PFSK-1 (cell line): ENCODE results near the gene BPIFB2.

Experiments used
- FOXP2 ChIP-seq: optimal IDR thresholded peaks from 2 replicates; pipeline ENCODE3; 2011; ENCODE audit warnings: borderline replicate concordance, control low read depth, inconsistent platforms; ENCODE audit not compliant: insufficient read depth; ENCODE audit errors: extremely low read length, extremely low read depth
- POLR2AphosphoS5 ChIP-seq: IDR thresholded peaks from 2 replicates; pipeline ENCODE4 v1.6.1; 2012; ENCODE audit warnings: low read depth, mild to moderate bottlenecking, control low read depth, low read length, moderate library complexity
- SIN3A ChIP-seq: IDR thresholded peaks from 2 replicates; pipeline ENCODE4 v1.6.1; 2012; ENCODE audit warnings: mild to moderate bottlenecking, low read length, moderate library complexity, borderline replicate concordance; ENCODE audit not compliant: insufficient read depth
- TAF1 ChIP-seq: IDR thresholded peaks from 2 replicates; pipeline ENCODE4 v1.6.1; 2012; ENCODE audit warnings: low read length, control low read depth, borderline replicate concordance; ENCODE audit not compliant: insufficient read depth
- TF ChIP-seq, protein P1 (sequence below), 2 experiments: IDR thresholded peaks; 2 replicates each; pipeline versions ENCODE4 v1.6.1 to v1.8.0; 2011 to 2012; ENCODE audit warnings: low read depth in 2 of 2, low read length in 2 of 2, control low read depth in 1 of 2, inconsistent platforms in 1 of 2, mild to moderate bottlenecking in 1 of 2, moderate library complexity in 1 of 2; ENCODE audit not compliant: insufficient read depth in 1 of 2

Gene BPIFB2

GRCh38 chr20:32997431-32997830, 10.1 kb upstream of the BPIFB2 start:
- TF ChIP-seq FOXP2, result no peak
- TF ChIP-seq SIN3A, result no peak
- TF ChIP-seq TAF1, result no peak
- no peak for TF ChIP-seq POLR2AphosphoS5
- TF ChIP-seq, protein P1, sequence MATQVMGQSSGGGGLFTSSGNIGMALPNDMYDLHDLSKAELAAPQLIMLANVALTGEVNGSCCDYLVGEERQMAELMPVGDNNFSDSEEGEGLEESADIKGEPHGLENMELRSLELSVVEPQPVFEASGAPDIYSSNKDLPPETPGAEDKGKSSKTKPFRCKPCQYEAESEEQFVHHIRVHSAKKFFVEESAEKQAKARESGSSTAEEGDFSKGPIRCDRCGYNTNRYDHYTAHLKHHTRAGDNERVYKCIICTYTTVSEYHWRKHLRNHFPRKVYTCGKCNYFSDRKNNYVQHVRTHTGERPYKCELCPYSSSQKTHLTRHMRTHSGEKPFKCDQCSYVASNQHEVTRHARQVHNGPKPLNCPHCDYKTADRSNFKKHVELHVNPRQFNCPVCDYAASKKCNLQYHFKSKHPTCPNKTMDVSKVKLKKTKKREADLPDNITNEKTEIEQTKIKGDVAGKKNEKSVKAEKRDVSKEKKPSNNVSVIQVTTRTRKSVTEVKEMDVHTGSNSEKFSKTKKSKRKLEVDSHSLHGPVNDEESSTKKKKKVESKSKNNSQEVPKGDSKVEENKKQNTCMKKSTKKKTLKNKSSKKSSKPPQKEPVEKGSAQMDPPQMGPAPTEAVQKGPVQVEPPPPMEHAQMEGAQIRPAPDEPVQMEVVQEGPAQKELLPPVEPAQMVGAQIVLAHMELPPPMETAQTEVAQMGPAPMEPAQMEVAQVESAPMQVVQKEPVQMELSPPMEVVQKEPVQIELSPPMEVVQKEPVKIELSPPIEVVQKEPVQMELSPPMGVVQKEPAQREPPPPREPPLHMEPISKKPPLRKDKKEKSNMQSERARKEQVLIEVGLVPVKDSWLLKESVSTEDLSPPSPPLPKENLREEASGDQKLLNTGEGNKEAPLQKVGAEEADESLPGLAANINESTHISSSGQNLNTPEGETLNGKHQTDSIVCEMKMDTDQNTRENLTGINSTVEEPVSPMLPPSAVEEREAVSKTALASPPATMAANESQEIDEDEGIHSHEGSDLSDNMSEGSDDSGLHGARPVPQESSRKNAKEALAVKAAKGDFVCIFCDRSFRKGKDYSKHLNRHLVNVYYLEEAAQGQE (IDR thresholded peaks at IDR 0.05; ENCODE audit: insufficient read depth in 1 of 2, low read depth in 2 of 2, low read length in 2 of 2), result no peak

DNA sequence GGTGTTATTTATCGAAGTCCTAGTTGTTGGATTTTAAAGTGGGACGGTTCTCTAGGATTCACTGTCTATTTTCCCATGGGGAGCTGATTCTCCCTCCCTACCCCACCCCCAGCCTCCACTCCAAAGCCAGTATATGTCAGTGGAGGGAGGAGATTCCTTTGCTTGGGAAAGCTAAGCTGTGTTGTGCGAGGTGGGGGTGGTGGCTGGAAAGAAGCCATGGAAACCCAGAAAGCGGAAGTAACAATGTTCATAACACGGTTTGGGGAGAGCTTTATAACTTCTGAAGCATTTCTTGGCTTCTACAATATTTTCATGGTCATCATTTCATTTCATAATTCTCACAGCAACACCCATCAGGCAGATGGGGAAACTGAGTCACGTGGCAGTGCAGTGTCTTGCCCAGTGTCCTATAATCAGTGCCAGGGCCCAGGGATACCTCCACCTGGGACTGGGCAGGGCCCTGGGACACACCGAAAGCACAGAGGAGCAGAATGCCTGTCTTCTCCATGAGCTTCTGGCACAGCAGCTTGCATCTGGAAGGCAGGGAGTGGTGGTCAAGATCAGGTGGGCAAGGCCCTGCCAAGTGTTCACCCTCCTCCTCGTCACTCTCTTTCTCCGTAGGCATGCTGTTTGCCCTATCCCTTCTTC, 7.8 kb upstream of the BPIFB2 start:
- TF ChIP-seq POLR2AphosphoS5, result no peak

DNA sequence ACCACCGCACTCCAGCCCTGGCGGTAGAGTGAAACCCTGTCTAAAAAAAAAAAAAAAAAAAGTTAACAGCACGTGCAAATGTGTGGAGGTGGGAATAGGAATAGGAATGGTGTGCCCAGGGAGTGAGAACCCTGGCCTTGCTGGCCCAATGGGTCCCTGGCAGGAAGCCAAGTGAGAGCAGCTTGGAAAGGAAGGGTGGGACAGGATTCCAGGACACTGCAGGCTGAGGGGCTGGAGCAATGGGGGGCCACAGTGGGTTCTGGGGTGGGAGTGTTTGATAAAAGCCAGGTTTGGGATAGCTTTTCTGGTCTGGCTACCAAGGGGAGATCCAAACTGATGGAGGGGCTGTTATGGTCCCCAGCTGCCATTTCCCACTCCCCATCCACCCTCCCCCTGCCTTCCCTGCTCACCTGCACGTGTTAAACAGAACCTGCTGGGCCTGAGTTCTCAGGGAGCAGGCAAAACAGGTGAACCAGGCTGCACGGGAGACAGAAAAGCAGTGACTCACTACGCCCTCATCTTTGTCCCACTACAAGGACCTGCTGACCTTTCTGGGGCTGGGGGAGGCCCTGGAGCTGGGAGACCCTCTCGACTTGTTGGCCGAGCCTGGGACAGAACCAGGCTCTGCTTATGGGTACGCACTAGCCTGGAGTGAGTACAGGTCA, 6.6 kb upstream of the BPIFB2 start:
- no peak for TF ChIP-seq SIN3A
- no peak for TF ChIP-seq FOXP2
- TF ChIP-seq, protein P1 (IDR thresholded peaks at IDR 0.05; ENCODE audit: insufficient read depth in 1 of 2, low read depth in 2 of 2, low read length in 2 of 2), result no peak
- TF ChIP-seq POLR2AphosphoS5, result no peak
- no peak for TF ChIP-seq TAF1

DNA sequence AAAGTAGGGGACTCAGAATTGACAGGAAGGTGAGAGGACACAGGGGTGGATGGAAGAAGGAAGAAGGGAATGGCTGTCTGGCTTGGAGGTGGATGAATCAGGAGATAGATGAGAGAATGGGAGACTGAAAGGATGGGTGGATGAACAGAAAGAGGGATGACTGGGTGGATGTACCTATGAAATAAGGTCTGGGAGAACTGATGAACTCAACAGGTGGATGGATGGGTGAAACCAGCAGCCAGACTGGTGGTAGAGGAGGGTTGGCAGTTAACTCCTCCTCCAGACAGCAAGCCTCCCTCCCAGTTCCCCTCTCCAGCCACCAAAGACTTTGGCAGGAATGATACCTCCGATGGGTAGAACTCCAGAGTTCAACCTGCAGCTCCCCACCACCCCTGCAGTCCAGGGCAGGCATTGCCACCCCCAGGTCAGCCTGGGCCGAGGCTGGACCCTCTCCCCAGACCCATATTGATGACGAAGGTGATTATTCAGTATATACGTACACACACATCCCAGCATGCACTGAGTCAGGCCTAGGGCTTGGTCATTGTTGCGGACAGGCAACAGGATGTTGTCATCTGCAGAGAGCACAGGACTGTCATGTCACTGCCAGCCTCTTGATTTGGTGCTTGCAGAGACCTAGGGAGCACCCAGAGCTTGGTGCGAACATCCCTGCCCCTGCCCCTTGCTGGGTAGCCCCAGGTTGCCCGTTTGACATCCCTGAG, 5.3 kb upstream of the BPIFB2 start:
- TF ChIP-seq, protein P1 (IDR thresholded peaks at IDR 0.05; ENCODE audit: insufficient read depth in 1 of 2, low read depth in 2 of 2, low read length in 2 of 2), result no peak
- TF ChIP-seq TAF1 (no peak), SIN3A (no peak), POLR2AphosphoS5 (no peak), FOXP2 (no peak)

DNA sequence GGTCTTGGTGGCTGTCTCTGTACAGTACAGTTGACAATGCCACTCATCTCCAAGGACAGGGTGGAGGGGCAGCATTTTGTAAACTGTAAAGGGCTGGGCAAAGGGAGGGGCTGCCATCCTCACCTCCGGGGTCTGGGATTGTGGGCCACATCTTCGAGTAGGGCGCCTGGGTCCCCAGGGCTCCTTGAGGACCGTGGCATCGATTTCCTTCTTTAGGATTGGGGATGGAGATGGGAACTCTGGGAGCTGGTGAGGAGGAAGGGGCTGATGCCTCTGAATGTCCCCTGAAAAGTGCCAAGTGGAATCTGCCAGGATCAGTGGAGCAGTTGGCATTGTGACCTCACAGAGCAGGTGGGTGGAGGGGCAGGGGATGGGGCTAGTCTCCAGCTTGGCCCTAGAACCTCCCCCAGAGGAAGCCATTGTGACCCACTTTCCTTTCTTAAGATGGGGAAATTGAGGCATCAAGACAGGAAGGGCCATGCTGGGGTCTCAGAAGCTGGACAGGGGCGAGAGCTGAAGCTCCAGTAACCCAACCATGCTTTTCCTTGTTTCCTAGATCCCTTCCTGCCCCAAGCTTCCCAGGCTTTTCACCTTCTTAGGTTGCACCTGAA, 3.3 kb upstream of the BPIFB2 start, which contains the start of gene SUN5:
Gene SUN5, minus strand, starts transcription at position 293 of the 611 bp plus-strand sequence. Its CDS starts 93 bp downstream, at position 200.
- TF ChIP-seq TAF1, result no peak
- no peak for TF ChIP-seq SIN3A
- TF ChIP-seq POLR2AphosphoS5, result no peak
- TF ChIP-seq, protein P1 (IDR thresholded peaks at IDR 0.05; ENCODE audit: insufficient read depth in 1 of 2, low read depth in 2 of 2, low read length in 2 of 2), result no peak
- TF ChIP-seq FOXP2, result no peak
